ENCODE results near the gene PPP1R2C.

The PPP1R2C gene

DNA sequence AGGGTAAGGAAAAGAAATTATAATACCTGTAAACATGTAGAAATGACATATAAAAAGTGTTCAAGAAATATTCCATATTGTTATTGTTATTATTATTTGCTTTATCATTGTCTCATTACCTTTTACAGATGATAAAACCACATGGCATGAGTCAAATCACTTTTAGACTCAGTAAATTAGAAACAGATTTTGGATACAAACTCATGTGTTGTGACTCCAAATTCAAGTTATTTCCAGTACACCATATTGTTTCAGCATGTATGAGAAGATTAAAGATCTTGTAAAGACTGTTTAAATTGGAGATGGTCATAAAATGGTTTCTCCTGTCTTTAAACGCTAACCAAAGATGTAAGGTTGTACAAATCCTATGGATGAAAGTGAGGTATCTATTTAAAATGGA is 18.1 kb downstream of the PPP1R2C start:
- no peaks in the 10 kb centered on the region for H3K36me3 ChIP-seq (replicated peaks; ENCODE audit: low read depth, low read length)
- H3K4me2 ChIP-seq (ENCODE audit: low read length) = no peak overlapping the region
- no peaks in the 10 kb centered on the region for H3K79me2 ChIP-seq (ENCODE audit: low read length)
- H4K20me1 ChIP-seq (ENCODE audit: insufficient read depth, low read length) = no peaks in the 10 kb centered on the region
- H3K9me3 ChIP-seq (ENCODE audit: insufficient read depth, low read length) = no peaks in the 10 kb centered on the region
- TF ChIP-seq, protein P1, sequence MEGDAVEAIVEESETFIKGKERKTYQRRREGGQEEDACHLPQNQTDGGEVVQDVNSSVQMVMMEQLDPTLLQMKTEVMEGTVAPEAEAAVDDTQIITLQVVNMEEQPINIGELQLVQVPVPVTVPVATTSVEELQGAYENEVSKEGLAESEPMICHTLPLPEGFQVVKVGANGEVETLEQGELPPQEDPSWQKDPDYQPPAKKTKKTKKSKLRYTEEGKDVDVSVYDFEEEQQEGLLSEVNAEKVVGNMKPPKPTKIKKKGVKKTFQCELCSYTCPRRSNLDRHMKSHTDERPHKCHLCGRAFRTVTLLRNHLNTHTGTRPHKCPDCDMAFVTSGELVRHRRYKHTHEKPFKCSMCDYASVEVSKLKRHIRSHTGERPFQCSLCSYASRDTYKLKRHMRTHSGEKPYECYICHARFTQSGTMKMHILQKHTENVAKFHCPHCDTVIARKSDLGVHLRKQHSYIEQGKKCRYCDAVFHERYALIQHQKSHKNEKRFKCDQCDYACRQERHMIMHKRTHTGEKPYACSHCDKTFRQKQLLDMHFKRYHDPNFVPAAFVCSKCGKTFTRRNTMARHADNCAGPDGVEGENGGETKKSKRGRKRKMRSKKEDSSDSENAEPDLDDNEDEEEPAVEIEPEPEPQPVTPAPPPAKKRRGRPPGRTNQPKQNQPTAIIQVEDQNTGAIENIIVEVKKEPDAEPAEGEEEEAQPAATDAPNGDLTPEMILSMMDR (IDR thresholded peaks at IDR 0.05; ENCODE audit: low read depth, low read length) = no peak
- no peak for TF ChIP-seq EZH2phosphoT487 (IDR thresholded peaks at IDR 0.05; ENCODE audit: low read depth)
- H3K9ac ChIP-seq (ENCODE audit: low read length) = no peak overlapping the region
- no peak overlapping the region for H2AFZ ChIP-seq (ENCODE audit: low read depth, low read length)
- H3K4me3 ChIP-seq (ENCODE audit: low read length) = no peak overlapping the region
- no peaks in the 10 kb centered on the region for H3K4me1 ChIP-seq (ENCODE audit: low read length)
- no peaks in the 10 kb centered on the region for H3K27me3 ChIP-seq (ENCODE audit: low read depth, low read length)
- H3K27ac ChIP-seq (ENCODE audit: low read length) = no peak overlapping the region

DNA sequence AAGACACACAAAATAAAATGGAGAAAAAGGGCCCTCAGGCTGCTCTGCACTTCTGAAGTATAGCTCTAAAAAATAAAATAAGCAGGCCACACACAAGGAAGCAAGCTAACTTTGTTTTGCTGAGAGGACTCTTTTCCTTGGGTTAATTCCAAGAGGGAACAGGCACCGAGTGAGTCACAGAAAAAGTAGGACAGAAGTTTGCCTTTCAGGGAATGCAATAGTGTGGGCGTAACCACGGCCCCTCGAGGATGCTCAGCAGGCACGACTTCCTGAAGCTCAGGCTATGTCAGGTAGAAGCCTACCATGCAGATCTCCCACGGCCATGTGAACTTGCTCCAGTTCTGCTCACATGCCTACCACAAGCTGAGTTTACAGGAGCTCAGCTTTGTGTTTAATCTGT is 22.1 kb downstream of the PPP1R2C start:
- H3K4me2 ChIP-seq (ENCODE audit: low read length) = no peak overlapping the region
- H3K4me3 ChIP-seq (ENCODE audit: low read length) = no peak overlapping the region
- H3K36me3 ChIP-seq (replicated peaks; ENCODE audit: low read depth, low read length) = no peaks in the 10 kb centered on the region
- no peaks in the 10 kb centered on the region for H3K79me2 ChIP-seq (ENCODE audit: low read length)
- H4K20me1 ChIP-seq (ENCODE audit: insufficient read depth, low read length) = no peaks in the 10 kb centered on the region
- H3K27ac ChIP-seq (ENCODE audit: low read length) = no peak overlapping the region
- no peaks in the 10 kb centered on the region for H3K27me3 ChIP-seq (ENCODE audit: low read depth, low read length)
- TF ChIP-seq EZH2phosphoT487 (IDR thresholded peaks at IDR 0.05; ENCODE audit: low read depth) = no peak
- TF ChIP-seq, protein P1 (IDR thresholded peaks at IDR 0.05; ENCODE audit: low read depth, low read length) = no peak
- no peaks in the 10 kb centered on the region for H3K9me3 ChIP-seq (ENCODE audit: insufficient read depth, low read length)
- H3K9ac ChIP-seq (ENCODE audit: low read length) = no peak overlapping the region
- no peak overlapping the region for H2AFZ ChIP-seq (ENCODE audit: low read depth, low read length)
- no peaks in the 10 kb centered on the region for H3K4me1 ChIP-seq (ENCODE audit: low read length)

DNA sequence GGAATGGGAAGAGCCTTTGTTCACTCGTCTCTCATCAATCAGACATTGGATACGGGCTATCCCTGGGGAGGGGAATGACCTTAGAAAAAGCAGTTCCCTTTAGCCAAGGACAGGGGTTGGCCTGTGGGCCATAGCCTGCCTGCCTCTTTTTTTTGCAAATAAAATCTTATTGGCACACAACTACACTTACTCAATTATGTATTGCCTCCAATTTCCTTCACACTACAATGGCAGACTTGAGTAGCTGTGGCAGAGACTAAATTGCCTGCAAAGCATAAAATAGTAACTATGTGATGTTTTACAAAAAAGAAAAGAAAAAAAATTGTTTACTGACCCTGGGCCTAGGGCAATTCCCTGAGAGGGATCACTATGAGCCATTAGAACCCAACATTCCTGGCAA is 23.4 kb downstream of the PPP1R2C start:
- Histone ChIP-seq H3K4me2 (ENCODE audit: low read length) (no peak overlapping the region), H2AFZ (ENCODE audit: low read depth, low read length) (no peak overlapping the region), H3K9ac (ENCODE audit: low read length) (no peak overlapping the region), H3K9me3 (ENCODE audit: insufficient read depth, low read length) (no peaks in the 10 kb centered on the region), H4K20me1 (ENCODE audit: insufficient read depth, low read length) (no peaks in the 10 kb centered on the region), H3K79me2 (ENCODE audit: low read length) (no peaks in the 10 kb centered on the region), H3K27me3 (ENCODE audit: low read depth, low read length) (no peaks in the 10 kb centered on the region), H3K36me3 (replicated peaks; ENCODE audit: low read depth, low read length) (no peaks in the 10 kb centered on the region), H3K4me3 (ENCODE audit: low read length) (no peak overlapping the region), H3K27ac (ENCODE audit: low read length) (no peak overlapping the region), H3K4me1 (ENCODE audit: low read length) (no peaks in the 10 kb centered on the region)
- no peak for TF ChIP-seq EZH2phosphoT487 (IDR thresholded peaks at IDR 0.05; ENCODE audit: low read depth)
- TF ChIP-seq, protein P1 (IDR thresholded peaks at IDR 0.05; ENCODE audit: low read depth, low read length) = no peak

DNA sequence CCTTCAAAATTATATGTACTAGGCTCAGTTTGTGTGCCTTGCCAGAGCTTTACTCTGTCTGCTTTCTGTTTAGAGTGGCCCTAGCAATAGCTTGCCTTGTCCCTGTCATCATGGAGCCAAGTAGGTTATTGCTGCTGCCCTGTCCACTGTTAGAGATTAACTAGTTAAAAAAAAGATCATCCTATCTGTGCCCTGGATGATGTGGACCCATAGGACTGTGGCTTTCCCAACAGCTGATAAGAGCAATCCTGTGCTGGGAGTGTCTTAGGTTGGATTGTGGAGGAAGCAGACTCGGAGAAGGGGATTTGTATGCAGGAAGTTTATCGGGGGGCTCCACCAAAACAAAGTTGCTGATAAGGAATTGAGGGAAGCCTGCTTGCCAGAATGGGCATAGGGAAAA is 23.8 kb downstream of the PPP1R2C start:
- Histone ChIP-seq H3K27me3 (ENCODE audit: low read depth, low read length) (no peaks in the 10 kb centered on the region), H3K9ac (ENCODE audit: low read length) (no peak overlapping the region), H3K4me3 (ENCODE audit: low read length) (no peak overlapping the region), H4K20me1 (ENCODE audit: insufficient read depth, low read length) (no peaks in the 10 kb centered on the region), H3K9me3 (ENCODE audit: insufficient read depth, low read length) (no peaks in the 10 kb centered on the region), H3K4me1 (ENCODE audit: low read length) (no peaks in the 10 kb centered on the region), H3K4me2 (ENCODE audit: low read length) (no peak overlapping the region), H3K36me3 (replicated peaks; ENCODE audit: low read depth, low read length) (no peaks in the 10 kb centered on the region), H2AFZ (ENCODE audit: low read depth, low read length) (no peak overlapping the region), H3K79me2 (ENCODE audit: low read length) (no peaks in the 10 kb centered on the region), H3K27ac (ENCODE audit: low read length) (no peak overlapping the region)
- TF ChIP-seq, protein P1 (IDR thresholded peaks at IDR 0.05; ENCODE audit: low read depth, low read length) = no peak
- no peak for TF ChIP-seq EZH2phosphoT487 (IDR thresholded peaks at IDR 0.05; ENCODE audit: low read depth)
